Erythroblast (primary cell): ENCODE measurements around the gene POU2F1.

Experiments used
- GATA1 ChIP-seq: IDR thresholded peaks from 2 replicates; pipeline ENCODE4 v1.6.1; 2011; ENCODE audit warnings: low read depth, mild to moderate bottlenecking, control low read depth, low read length, moderate library complexity
- POLR2A ChIP-seq: IDR thresholded peaks from 2 replicates; pipeline ENCODE4 v1.6.1; 2011; ENCODE audit warnings: mild to moderate bottlenecking, low read length

DNA sequence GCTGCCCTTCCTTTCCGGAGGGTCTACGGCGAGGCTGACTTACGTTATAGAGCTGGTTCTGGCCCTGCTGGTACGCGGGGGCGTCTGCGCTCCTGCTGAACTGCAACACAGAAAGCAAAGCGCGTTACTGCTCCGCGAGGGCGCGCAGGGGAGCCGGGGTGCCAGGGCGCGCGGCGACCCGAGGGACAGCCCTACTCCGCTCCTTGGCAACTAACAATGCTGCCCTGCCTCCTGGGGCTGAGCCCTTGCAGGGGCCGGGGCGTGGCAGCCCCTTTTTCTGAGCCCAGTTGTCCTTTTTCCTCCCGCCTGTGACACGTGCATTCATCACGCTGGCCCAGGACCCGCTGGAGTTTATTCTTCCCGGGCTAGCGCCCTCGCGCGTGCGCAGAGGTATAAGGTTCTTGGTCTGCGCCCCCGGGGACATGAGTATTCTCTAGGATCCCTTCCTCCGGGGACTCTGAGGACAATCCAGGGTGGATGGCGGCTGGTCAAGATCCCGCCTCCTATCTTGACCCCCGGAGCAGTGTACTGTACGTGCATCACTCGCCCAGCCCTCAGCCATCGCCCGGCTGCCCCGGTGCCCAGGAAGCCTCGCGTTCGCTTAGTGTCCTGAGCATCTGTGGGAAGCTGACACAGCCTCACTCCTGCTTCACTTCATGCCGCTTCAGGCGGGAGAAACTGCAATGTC, 218.8 kb downstream of the POU2F1 start:
- no peak for TF ChIP-seq POLR2A
- TF ChIP-seq GATA1: no peak
